ENCODE data around the gene SEC22C. TPM values are rescaled to one million over a fixed set of nuclear protein-coding genes. Genes with fewer than 3 reads are reported as not detected.

Gene SEC22C
- total RNA-seq, 4 donors from 2014 or later, result 20.5 to 35.6 (median 30.8) TPM

GRCh38 chr3:42545284-42545900 lies 36.4 kb downstream of the SEC22C start:
- no peak overlapping the region for H3K4me3 ChIP-seq (ENCODE audit: low read depth, poor library complexity, severe bottlenecking)
- WGBS, 2 donors, result 79 to 90% methylated on average over 5 of the region's 5 CpGs
- intact Hi-C loops (cut with DNase I; ENCODE audit: low total_unique reads), result no loop called here

GRCh38 chr3:42544492-42545283 lies 37.1 kb downstream of the SEC22C start:
- intact Hi-C loops (cut with DNase I; ENCODE audit: low total_unique reads), result loop anchor here (5.0 kb wide), 1 partner anchor 47 kb away; no protein-coding TSS in a partner anchor
- no peak for DNase-seq (ENCODE audit: low spot score in 2 of 2)
- WGBS, 2 donors, result 35 to 59% methylated on average over 12 of the region's 12 CpGs

More at GRCh38 chr3:42545284-42545900, 36.4 kb downstream of the SEC22C start:
- DNase-seq (ENCODE audit: low spot score in 2 of 2), result peak in 1 of 2 donors; percentile 70
- TF ChIP-seq CTCF (IDR thresholded peaks at IDR 0.05), result no peak
- no peak for TF ChIP-seq POLR2A (IDR thresholded peaks at IDR 0.05)

GRCh38 chr3:42541079-42541478 lies 40.7 kb downstream of the SEC22C start:
- no peak overlapping the region for H3K4me3 ChIP-seq (ENCODE audit: low read depth, poor library complexity, severe bottlenecking)
- 66 to 77% methylated on average over 3 of the region's 3 CpGs for WGBS, 2 donors
- DNase-seq (ENCODE audit: low spot score in 2 of 2), result no peak
- intact Hi-C loops (cut with DNase I; ENCODE audit: low total_unique reads), result loop anchor here (5.0 kb wide), 1 partner anchor 44 kb away; no protein-coding TSS in a partner anchor
- TF ChIP-seq POLR2A (IDR thresholded peaks at IDR 0.05), result no peak
- TF ChIP-seq CTCF (IDR thresholded peaks at IDR 0.05), result no peak

More at GRCh38 chr3:42544492-42545283, 37.1 kb downstream of the SEC22C start:
- TF ChIP-seq POLR2A (IDR thresholded peaks at IDR 0.05), result no peak
- TF ChIP-seq CTCF (IDR thresholded peaks at IDR 0.05), result no peak
- H3K4me3 ChIP-seq (ENCODE audit: low read depth, poor library complexity, severe bottlenecking), result no peak overlapping the region

- intact Hi-C loops (cut with DNase I; ENCODE audit: low total_unique reads), result loop anchor here (5.0 kb wide), 1 partner anchor 43 kb away; no protein-coding TSS in a partner anchor
- WGBS, 2 donors, result 56 to 63% methylated on average over 14 of the region's 14 CpGs
- H3K4me3 ChIP-seq (ENCODE audit: low read depth, poor library complexity, severe bottlenecking), result no peak overlapping the region
- DNase-seq (ENCODE audit: low spot score in 2 of 2), result peak in 1 of 2 donors; percentile 42
- TF ChIP-seq POLR2A (IDR thresholded peaks at IDR 0.05) (no peak), CTCF (IDR thresholded peaks at IDR 0.05) (no peak)
Measured at GRCh38 chr3:42539871-42540714, 41.7 kb downstream of the SEC22C start.

- TF ChIP-seq POLR2A (IDR thresholded peaks at IDR 0.05), result no peak
- no peak for TF ChIP-seq CTCF (IDR thresholded peaks at IDR 0.05)
- no peak for DNase-seq (ENCODE audit: low spot score in 2 of 2)
- intact Hi-C loops (cut with DNase I; ENCODE audit: low total_unique reads), result no loop called here
- H3K4me3 ChIP-seq (ENCODE audit: low read depth, poor library complexity, severe bottlenecking), result no peak overlapping the region
Measured at GRCh38 chr3:42537350-42537749, 44.4 kb downstream of the SEC22C start.
